A549 (cell line): ENCODE data around the gene SLC7A8.

Experiments used
- CTCF ChIP-seq: fragments of >200 bp; sonication (Bioruptor Twin); formaldehyde crosslinking; IDR thresholded peaks from 3 replicates; pipeline ENCODE4 v1.5.1; 2016
- EHMT2 ChIP-seq: fragments of 200-600 bp; sonication (generic); IDR thresholded peaks from 2 replicates; pipeline ENCODE4 v1.6.1; 2016; ENCODE audit warnings: antibody characterized with exemption, low read depth, mild to moderate bottlenecking, moderate library complexity
- HDAC2 ChIP-seq: fragments of 200-600 bp; sonication (generic); IDR thresholded peaks from 2 replicates; pipeline ENCODE4 v1.6.1; 2016
- HEYL ChIP-seq: fragments of 250-450 bp; sonication (Bioruptor Pico); IDR thresholded peaks from 2 replicates; pipeline ENCODE4 v1.8.0; 2021; ENCODE audit warnings: mild to moderate bottlenecking, moderate library complexity
- JUNB ChIP-seq: fragments of >200 bp; sonication (Bioruptor Twin); formaldehyde crosslinking; IDR thresholded peaks from 2 replicates; pipeline ENCODE4 v1.6.1; 2016
- PHF8 ChIP-seq: fragments of 200-600 bp; sonication (generic); IDR thresholded peaks from 2 replicates; pipeline ENCODE4 v1.6.1; 2016; ENCODE audit warnings: low read depth, mild to moderate bottlenecking, antibody characterized with exemption, moderate library complexity, borderline replicate concordance
- POLR2A ChIP-seq: IDR thresholded peaks from 2 replicates; pipeline ENCODE4 v1.6.1; 2012; ENCODE audit warnings: mild to moderate bottlenecking, low read length
- RAD21 ChIP-seq, 2 experiments: fragments of >200 bp in 1 of 2; sonication (Bioruptor Twin) in 1 of 2; formaldehyde crosslinking in 1 of 2; IDR thresholded peaks in 1 of 2; conservative IDR thresholded peaks in 1 of 2; 2 replicates in 1 of 2; 3 replicates in 1 of 2; pipeline ENCODE4 v1.6.1; 2012 to 2018; ENCODE audit warnings: inconsistent platforms in 1 of 2
- REST ChIP-seq: fragments of 200-600 bp; sonication (generic); IDR thresholded peaks from 2 replicates; pipeline ENCODE4 v1.6.1; 2016; ENCODE audit warnings: antibody characterized with exemption, mild to moderate bottlenecking, moderate library complexity
- RNF2 ChIP-seq: fragments of 200-600 bp; sonication (generic); IDR thresholded peaks from 2 replicates; pipeline ENCODE4 v1.6.1; 2016; ENCODE audit warnings: low read depth, mild to moderate bottlenecking, antibody characterized with exemption, moderate library complexity, borderline replicate concordance
- SMC3 ChIP-seq: fragments of >200 bp; sonication (Bioruptor Twin); formaldehyde crosslinking; IDR thresholded peaks from 3 replicates; pipeline ENCODE4 v1.6.1; 2018; ENCODE audit warnings: inconsistent platforms
- TF ChIP-seq, protein P1 (sequence below): IDR thresholded peaks from 2 replicates; pipeline ENCODE4 v1.6.1; 2012

- TF ChIP-seq CTCF (no peak), PHF8 (no peak), RNF2 (no peak), HEYL (CRISPR knock-in tag) (no peak), POLR2A (no peak), REST (no peak), EHMT2 (no peak), JUNB (no peak), HDAC2 (no peak), SMC3 (no peak), RAD21 (conservative IDR thresholded peaks at IDR 0.05 in 1 of 2, IDR thresholded peaks at IDR 0.05 in 1 of 2) (no peak)
- TF ChIP-seq, protein P1, sequence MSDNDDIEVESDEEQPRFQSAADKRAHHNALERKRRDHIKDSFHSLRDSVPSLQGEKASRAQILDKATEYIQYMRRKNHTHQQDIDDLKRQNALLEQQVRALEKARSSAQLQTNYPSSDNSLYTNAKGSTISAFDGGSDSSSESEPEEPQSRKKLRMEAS = no peak
Observed at GRCh38 chr14:23132970-23133369, 50.5 kb downstream of the SLC7A8 start.
